Left hindlimb (tissue), 1 donor: ENCODE results near the gene GATA5.

Experiments used
- DNase-seq: peaks from one replicate; pipeline ENCODE4 v3.0.0-alpha.2; 2018

Gene GATA5

GRCh38 chr20:62451970-62452369, 23.8 kb downstream of the GATA5 start:
- no peak for DNase-seq

DNA sequence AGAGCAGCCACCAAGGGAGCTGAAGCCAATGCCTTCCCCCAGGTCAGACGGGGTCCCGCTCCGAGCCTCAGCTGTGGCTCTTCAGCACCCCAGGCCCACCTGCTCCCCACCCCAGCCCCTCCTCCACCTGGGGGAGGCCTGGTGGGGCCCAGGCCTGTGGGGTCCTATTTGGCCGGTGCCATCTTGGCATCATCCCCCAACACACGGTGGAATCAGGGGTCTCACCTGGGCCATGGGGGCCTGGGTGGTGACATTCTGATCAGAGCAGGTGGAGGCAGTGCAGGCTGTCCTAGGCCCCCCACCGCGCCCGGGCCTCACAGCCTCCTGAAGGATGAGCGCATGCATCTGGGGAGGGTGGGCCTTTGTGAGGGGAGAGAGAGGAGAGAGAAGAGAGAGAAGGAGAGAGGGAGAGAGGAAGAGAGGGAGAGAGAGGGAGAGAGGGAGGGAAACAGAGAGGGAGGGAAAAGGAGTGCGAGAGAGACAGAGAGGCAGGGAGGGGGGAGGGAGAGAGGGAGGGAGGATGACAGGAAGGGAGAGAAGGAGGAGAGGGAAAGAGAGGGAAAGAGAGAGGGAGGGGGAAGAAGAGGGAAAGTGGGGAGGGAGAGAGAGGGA, 24.5 kb downstream of the GATA5 start:
- DNase-seq: no peak

GRCh38 chr20:62449951-62450691, 25.7 kb downstream of the GATA5 start:
- DNase-seq: no peak

DNA sequence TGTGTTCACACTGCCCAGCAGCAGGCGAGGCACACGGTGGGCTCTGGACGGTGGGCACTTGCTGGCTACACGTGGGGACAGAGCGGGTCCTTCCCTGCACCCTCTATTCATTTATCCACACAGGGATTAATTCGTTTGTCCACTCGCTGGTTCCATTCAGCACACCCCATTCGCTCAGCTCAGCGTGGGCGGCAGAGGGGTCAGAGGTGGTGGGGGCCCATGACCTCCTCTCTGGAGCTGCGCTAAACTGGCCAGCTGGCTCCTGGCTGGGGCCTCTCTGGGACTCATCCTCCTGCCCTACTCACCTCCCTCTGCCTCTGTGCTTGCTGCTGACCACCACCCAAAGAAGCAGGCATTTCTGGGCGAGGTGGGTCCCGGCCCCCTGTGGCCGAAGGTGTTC, 27.0 kb downstream of the GATA5 start:
- no peak for DNase-seq

DNA sequence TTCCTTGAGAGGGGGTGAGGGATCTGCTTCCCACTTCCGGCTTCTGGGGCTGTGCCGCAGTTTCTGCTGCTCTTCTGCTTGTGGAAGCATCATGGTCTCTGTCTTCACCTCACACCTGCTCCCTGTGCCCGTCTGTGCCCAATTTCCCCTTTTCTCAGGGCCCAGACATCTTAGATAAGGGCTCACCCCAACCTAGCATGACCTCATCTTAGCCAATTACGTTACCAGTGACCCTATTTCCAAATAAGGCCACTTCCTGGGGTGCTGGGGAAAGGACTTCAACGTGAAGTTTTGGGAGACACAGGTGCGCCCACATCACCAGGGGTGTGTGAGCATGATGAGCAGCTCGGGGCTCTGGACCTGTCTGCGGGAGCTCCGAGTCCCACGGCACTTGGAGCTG, 27.8 kb downstream of the GATA5 start:
- no peak for DNase-seq

- DNase-seq: no peak
Measured at GRCh38 chr20:62446888-62447869, 28.6 kb downstream of the GATA5 start.

GRCh38 chr20:62446481-62446880, 29.3 kb downstream of the GATA5 start:
- DNase-seq: no peak

- DNase-seq: no peak
Measured at GRCh38 chr20:62445553-62446340, 30.0 kb downstream of the GATA5 start.

GRCh38 chr20:62444286-62444685, 31.5 kb downstream of the GATA5 start:
- DNase-seq: no peak

- DNase-seq: no peak
Measured at GRCh38 chr20:62441987-62442539, 33.7 kb downstream of the GATA5 start.

DNA sequence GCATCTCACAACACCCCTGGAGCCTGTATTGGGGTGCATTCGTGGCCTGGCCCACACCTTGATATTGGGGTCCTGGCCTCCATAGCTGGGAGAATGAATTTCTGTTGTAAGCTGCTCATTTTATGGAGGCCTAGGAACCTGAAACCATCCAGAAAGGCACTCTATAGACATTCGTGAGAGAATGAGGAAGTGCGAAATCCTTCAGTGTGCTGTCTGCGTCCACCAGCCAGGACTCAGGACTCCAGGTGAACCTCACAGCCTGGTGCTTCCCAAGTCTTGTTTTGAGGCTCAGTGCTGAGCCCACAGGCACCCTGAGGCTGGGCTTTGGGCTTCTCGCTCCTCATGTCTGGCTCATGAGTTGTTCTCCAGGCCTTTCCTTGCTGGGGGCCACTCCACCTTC, 36.6 kb downstream of the GATA5 start:
- DNase-seq: no peak

- DNase-seq: no peak
Measured at GRCh38 chr20:62437927-62438326, 37.9 kb downstream of the GATA5 start.

- DNase-seq: no peak
Measured at GRCh38 chr20:62437496-62437895, 38.3 kb downstream of the GATA5 start.

GRCh38 chr20:62436692-62437091, 39.1 kb downstream of the GATA5 start:
- no peak for DNase-seq

GRCh38 chr20:62433658-62434497, 41.9 kb downstream of the GATA5 start:
- no peak for DNase-seq

GRCh38 chr20:62430866-62431447, 44.8 kb downstream of the GATA5 start:
- DNase-seq: no peak

GRCh38 chr20:62430311-62430853, 45.4 kb downstream of the GATA5 start:
- DNase-seq: no peak

GRCh38 chr20:62429455-62430310, 46.1 kb downstream of the GATA5 start:
- no peak for DNase-seq

DNA sequence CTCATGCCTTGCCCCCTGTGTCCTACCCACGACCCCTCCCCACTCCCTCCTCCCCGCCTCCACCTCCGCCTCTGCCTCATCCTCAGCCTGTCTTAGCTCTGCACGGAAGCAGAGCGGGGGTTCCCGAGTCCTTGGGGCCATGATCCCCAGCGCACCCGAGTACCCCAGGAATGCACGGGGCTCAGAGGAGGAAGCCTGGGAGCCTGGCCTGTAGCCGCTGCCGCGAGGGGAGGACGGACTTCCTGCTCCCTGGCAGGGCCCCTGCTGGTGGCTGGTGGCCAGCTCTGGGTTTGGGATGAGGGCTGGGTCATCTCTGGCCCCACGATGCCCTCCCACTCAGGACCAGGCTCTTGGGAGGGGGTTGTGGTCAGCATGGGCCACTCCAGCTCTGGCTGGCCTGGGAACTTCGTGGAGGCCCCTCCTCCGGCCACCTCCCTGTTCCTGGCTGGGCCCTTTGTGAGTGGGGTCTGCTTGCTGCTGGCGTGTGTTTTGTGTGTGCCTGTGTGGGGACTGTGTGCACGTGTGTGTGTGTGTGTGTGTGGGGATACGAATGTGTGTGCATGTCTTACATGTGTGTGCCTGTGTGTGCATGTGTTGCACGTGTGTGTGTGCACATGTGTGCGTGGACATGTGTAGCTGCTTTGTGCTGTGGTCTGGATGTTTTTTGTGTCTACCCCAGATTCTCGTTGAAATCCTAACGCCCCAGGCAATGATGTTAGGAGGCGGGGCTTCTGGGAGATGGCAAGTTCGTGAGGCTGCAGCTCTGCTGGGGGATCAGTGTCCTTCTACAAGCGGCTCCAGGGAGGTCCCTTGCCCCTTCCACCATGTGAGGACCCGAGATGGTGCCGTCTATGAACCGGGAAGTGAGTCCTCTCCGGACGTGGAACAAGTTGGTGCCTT, 47.1 kb downstream of the GATA5 start:
- no peak for DNase-seq
